ENCODE data around the gene LRRC8D.
"Not testable (repeated sequence)": the region's sequence is repeated elsewhere in the genome, so short reads cannot be mapped to it uniquely, and the experiment has no call there.

Gene LRRC8D

GRCh38 chr1:89971600-89971999 lies 150.8 kb downstream of the LRRC8D start:
- DNase-seq = no peak

DNA sequence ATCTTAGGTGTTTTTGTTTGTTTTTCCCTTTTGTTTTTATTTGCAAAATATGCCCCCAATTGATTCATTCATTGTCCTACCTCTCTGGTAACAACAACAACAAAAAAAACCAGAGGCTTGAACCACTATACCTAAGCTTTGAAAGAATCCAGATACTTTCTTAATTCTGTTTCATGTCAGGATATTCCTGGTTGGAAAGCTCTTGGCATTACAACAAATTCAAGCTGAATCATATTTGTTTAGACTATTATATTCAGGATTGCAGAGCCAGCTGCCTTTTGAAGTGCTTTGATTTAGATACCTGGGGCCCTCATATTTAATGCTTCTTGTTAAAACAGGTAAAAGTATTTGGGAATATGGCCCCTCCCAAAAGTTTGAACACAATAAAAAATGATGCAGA lies 151.2 kb downstream of the LRRC8D start:
- no peak for DNase-seq

GRCh38 chr1:89973471-89974127 lies 152.8 kb downstream of the LRRC8D start:
- no peak for DNase-seq

DNA sequence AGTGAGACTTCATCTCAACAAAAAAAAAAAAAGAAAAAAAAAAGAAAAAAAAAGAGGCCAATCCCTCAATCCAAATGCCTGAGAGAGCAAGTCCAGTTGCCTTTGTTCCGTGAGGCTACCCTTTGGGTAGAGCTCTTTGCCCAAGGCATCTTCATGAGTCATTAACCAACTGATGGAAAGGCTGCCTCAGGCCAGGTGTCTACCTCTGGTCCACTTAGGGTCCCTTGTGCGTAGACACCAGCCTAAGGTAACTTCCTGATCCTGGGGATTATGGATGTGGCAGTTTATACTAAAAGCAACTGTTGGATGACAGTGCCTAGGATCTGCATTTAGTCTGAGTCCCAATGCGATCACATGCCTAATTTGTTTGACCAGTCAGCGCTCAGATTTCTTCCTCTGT lies 153.4 kb downstream of the LRRC8D start:
- DNase-seq = no peak

GRCh38 chr1:89974696-89975470 lies 154.1 kb downstream of the LRRC8D start:
- DNase-seq = no peak

DNA sequence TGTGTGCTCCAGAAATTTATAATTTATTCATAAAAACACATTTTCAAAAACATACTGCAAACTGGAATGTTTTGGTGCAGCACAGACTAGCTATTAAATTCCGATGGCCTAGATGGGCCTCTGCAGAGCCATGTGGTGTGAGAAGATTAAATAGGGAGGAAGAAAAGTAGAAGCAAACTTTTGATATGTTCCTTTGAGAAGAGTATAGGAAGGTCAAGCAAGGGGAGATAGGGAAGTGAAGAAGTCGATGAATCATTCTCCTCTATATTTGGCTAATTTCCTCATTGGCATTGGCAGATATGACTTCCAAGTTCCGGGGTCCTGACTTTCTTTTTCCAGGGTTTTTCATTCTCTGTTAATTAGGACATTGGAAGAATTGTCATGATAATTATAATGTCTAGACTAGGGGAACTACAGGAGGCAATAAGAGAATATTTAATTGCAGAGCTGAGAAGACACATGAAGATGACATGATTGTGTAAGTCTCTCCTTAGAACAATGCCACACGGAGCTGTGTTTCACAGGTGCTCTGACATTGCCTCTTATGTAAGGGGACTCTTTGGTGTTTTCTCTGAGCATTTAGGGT lies 154.8 kb downstream of the LRRC8D start:
- no peak for DNase-seq

DNA sequence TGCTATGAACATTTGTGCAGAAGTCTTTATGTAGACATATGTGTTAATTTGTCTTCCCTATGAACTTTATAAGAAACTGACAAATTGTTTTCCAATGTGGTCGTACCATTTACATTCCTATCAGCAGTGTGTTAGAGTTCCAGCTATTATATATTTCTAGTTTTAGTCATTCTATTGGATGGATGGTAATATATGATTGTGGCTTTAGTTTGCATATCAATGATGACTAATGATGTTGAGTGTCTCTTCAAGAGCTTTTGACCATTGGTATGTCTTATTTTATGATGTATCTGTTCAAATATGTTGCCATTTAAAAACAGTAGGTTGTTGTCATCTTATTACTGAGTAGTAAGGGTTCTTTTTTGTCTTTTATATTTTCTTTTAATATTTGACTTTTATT lies 157.9 kb downstream of the LRRC8D start:
- no peak for DNase-seq

DNA sequence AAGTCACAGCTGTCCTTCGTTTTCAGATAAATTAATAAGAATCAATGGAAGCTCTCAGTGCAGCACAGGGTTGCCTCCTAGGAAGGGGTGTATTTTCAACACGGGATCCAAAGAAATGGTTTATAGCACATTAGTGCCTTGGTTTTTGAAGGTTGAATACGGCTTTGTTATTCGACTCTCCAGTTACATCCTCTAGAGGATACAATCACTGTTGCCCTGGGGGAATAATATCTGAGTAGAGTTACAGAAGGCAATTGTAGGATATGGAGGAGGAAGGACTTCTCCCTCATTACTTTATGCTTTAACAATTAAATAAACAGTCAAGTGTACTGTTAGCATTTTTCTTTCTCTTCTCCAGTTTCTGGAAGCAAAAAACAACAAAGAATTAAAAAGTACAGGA lies 159.8 kb downstream of the LRRC8D start:
- DNase-seq = no peak

GRCh38 chr1:89982846-89983245 lies 162.0 kb downstream of the LRRC8D start:
- not testable (repeated sequence) for DNase-seq

GRCh38 chr1:89984564-89985116 lies 163.8 kb downstream of the LRRC8D start:
- not testable (repeated sequence) for DNase-seq

GRCh38 chr1:89986020-89986419 lies 165.2 kb downstream of the LRRC8D start:
- DNase-seq = peak; percentile 57
